HG03558 (cell line): ENCODE measurements around the gene PATJ.
"Not testable (repeated sequence)": the region's sequence is repeated elsewhere in the genome, so short reads cannot be mapped to it uniquely, and the experiment has no call there.

Experiments used
- ATAC-seq: cut with Tn5 transposase; IDR thresholded peaks from one replicate; pipeline ENCODE4 v1.9.1; 2021; ENCODE audit warnings: moderate number of reproducible peaks; ENCODE audit not compliant: unreplicated experiment; ENCODE audit errors: extremely low read depth

PATJ gene

DNA sequence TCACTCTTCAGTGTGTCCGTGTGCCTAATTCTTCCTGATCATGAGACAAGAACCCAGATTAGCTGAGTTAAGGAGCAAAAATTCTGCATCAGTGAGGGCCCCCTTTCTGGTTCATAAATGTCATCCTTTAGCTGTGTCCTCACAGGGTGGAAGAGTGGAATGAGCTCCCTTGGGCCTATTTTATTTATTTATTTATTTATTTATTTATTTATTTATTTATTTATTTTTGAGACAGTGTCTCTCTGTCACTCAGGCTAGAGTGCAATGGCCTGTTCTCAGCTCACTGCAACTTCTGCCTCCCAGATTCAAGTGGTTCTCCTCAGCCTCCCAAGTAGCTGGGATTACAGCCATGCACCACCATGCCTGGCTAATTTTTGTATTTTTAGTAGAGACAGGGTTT lies 131.7 kb downstream of the PATJ start:
- no peak for ATAC-seq

- ATAC-seq, result no peak
Measured at GRCh38 chr1:61875198-61875597, 132.9 kb downstream of the PATJ start.

GRCh38 chr1:61879887-61880474 lies 137.7 kb downstream of the PATJ start:
- ATAC-seq, result not testable (repeated sequence)

DNA sequence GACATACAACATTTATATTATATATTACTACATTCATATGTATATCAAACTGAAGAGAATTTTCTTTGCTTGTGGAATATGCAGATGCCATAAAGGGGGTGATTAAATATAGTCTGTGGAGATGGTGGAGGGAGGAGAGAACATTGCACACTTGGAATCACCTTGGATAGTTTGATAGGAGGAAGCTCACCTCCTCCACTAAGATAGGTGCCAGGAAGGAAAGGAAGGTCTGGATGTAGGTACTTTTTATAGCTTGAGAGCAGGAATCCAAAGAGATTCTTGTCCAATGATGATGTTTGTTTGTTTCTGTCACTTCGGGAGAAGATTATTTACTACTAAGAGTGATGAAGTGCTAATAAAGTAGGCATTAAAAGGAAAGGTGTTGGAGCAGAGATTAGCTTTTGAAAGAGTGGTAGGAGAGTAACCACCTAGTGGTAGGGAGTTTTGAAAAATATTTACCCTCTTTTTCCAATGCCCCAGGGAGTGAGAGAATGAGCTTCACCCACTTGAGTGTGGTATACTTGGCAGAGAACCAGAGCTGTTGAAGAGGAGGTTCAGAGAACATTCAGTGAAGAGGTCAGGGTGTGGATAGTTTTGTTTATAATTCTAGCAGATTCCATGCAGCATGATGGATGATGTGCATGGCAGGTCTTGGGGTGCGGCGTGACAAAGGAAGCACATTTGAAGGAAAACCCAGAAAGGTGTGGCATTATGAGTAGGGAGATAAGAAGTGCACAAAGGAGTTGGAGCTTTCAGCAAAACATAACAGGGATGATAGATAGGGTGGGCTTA lies 145.0 kb downstream of the PATJ start:
- ATAC-seq, result no peak

DNA sequence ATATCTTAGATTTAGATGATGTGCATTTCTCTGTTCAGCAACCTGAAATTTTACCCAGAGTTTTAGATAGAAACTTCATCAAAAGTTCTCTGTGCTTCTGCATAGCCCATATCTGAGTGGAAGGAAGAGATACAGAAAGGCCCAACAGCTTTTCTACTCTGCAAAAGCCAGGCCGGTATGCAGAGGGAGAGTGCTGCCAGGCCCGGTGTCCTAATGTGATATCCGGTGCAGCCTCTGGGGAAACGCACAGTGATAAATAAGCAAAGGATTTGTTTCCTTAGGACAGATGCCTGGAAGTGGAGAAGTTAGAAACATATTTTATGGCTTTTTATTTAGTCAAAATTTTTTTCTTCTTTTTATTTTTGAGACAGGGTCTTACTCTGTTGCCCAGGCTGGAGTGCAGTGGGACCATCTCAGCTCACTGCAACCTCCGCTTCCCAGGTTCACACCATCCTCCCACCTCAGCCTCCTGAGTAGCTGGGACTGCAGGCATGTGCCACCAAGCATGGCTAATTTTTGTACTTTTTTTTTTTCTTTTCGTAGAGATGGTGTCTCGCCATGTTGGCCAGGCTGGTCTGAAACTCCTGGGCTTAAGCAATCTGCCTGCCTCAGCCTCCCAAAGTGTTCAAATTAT lies 145.8 kb downstream of the PATJ start:
- ATAC-seq, result no peak

- ATAC-seq, result no peak
Measured at GRCh38 chr1:61888808-61889207, 146.5 kb downstream of the PATJ start.

DNA sequence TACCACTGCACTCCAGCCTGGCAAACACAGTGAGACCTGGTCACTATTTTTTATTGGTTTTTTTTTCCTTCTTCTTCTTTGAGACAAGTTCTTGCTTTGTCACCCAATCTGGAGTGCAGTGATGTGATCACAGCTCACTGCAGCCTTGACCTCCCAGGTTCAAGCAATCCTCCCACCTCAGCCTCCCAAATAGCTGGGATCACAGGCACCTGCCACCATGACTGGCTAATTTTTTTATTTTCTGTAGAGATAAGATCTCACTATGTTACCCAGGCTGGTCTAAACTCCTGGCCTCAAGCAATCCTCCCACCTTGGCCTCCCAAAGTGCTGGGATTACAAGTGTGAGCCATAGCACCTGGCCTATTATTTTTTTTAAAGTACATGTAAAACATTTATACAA lies 148.2 kb downstream of the PATJ start:
- not testable (repeated sequence) for ATAC-seq

DNA sequence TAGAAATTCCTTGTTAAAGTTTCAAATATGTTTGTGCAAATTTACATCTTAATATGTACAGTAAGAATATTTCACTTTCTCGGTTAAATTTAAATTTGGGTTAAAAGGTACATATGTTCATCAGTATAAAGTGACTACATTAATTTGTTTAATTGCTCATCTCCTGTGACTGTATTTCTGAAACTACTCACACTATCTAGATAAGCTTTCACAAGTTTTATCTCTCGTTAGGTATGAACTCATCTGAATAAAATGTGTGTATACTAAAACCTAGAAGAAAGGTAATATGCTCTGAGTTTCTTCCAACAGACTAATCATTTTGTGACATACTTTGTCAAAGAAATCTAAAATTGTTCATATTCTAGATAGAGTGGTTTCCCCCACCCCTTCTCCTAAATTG lies 150.7 kb downstream of the PATJ start:
- ATAC-seq, result no peak

GRCh38 chr1:61894296-61894695 lies 152.0 kb downstream of the PATJ start:
- ATAC-seq, result not testable (repeated sequence)

- no peak for ATAC-seq
Measured at GRCh38 chr1:61895175-61895574, 152.9 kb downstream of the PATJ start.

DNA sequence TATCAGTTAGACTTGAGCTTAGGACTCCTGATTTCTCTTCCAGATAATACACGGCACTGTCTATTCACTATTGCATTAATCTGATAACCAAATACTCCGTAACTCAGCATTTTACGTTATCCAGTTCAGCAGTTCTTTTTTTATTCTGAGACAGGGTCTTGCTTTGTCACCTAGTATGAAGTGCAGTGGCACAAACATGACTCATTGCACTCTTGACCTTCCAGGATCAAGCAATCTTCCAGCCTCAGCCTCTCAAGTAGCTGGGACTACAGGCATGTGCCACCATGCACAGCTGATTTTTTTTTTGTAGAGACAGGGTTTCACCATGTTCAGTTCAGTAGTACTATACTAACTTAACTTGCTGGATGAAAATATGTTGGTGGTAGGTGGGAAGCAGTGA lies 156.4 kb downstream of the PATJ start:
- no peak for ATAC-seq

DNA sequence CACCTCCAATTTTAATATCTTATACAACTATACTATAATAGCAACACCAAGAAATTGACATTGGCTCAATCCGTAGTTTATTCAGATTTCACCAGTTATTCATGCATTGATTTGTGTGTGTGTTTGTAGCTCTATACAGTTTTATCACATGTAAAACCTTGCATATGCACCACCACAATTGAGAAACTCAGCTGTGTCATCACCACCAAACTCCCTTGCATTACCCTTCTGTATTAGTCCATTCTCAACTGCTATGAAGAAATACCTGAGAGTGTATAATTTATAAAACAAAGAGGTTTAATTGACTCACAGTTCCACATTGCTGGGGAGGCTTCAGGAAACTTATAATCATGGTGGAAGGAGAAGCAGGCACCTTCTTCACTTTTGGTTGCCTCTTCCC lies 162.1 kb downstream of the PATJ start:
- no peak for ATAC-seq

- ATAC-seq, result no peak
Measured at GRCh38 chr1:61907102-61907501, 164.8 kb downstream of the PATJ start.

DNA sequence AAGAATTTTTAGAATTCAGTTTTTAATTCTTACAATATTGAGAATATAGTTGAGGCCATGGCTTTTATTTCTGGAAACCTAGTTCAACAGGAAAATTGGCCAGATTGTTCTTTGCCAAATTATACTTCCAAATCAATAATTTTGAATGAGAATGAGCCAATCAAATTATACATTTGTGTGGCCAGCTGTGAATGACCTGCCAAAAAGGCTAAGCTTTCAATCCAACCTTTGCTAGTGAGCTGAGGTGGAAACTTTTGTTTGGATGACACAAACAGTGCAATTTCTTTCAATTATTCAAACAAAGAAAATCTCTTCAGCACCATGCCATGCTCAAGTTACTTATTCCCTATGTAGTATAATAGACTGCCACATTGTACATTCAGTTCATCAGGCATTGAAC lies 167.8 kb downstream of the PATJ start:
- no peak for ATAC-seq

GRCh38 chr1:61914823-61915482 lies 172.7 kb downstream of the PATJ start:
- no peak for ATAC-seq

GRCh38 chr1:61921435-61921834 lies 179.2 kb downstream of the PATJ start:
- ATAC-seq, result no peak

DNA sequence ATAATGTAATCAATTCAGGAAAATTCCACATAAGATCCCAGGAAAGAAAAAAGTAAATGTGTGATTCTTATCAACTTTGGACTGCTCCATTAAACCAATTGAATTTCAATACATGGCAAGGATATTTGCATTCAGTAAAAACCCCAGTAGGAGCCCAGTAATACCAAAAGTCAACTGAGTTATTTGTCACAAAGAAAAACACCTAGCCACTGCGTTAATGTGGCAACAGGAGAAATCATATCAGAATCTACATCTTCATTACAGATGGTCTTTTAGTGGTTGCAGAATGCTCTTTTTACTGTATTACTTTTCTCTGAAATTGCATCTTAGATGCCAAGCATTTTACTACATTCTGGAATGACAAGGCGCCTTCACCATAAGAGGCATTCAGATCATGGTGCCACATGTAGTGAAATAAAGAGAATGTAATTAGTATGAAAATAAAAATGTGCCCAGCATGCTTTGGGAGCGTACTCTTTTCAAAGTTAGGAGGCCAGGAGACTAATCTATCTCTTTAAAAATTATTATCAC lies 180.7 kb downstream of the PATJ start:
- ATAC-seq, result no peak

DNA sequence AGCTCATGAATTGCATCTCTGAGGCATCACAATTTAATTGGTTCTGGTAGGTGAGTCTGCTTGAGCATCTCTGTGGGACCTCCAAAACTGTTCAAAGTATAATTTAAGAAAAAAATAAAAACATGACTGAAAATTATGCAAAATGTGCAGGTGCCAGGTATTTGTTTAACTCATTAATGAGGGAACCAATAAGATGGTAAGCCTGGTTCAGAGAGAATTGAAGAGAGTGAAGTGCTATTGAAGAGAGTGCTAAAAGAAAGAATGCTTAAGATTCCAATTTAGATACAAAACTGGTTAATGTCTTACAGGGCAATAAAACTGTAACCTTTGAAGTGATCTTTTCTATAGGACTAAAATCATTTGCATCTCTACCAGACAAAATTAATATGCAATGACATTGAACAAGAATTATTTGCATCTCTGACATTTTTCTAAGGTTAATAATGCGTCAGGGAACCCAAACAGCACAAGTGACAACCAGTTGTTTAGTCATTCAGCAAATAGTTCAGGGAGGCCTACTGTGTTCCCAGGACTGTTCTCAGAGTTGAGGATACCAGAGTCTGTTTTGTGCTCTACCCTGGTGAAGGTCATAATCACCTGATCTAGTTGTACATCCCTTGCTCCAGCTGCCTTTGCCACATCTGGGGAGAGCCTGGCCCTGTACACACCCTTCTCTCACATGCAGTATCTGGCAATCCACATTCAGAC lies 183.5 kb downstream of the PATJ start:
- ATAC-seq, result no peak

- no peak for ATAC-seq
Measured at GRCh38 chr1:61926597-61926996, 184.3 kb downstream of the PATJ start.

GRCh38 chr1:61930116-61930645 lies 187.9 kb downstream of the PATJ start:
- ATAC-seq, result no peak
